GM18508 (cell line): ENCODE results near the gene CKB.
"Not testable (repeated sequence)": the region's sequence is repeated elsewhere in the genome, so short reads cannot be mapped to it uniquely, and the experiment has no call there.

Source experiments
- ATAC-seq: cut with Tn5 transposase; IDR thresholded peaks from one replicate; pipeline ENCODE4 v1.9.1; 2021; ENCODE audit warnings: moderate number of reproducible peaks; ENCODE audit not compliant: insufficient read depth, unreplicated experiment

CKB gene

GRCh38 chr14:103517174-103517566 lies 5.5 kb downstream of the CKB start:
- ATAC-seq: no peak

GRCh38 chr14:103516426-103517173 lies 6.0 kb downstream of the CKB start:
- ATAC-seq: no peak

- ATAC-seq: no peak
Measured at GRCh38 chr14:103514596-103515421, 7.8 kb downstream of the CKB start.

- ATAC-seq: no peak
Measured at GRCh38 chr14:103512701-103513611, 9.7 kb downstream of the CKB start.

GRCh38 chr14:103512180-103512579 lies 10.4 kb downstream of the CKB start:
- ATAC-seq: not testable (repeated sequence)

- no peak for ATAC-seq
Measured at GRCh38 chr14:103510724-103511693, 11.6 kb downstream of the CKB start.

- ATAC-seq: no peak
Measured at GRCh38 chr14:103509864-103510723, 12.5 kb downstream of the CKB start.

- no peak for ATAC-seq
Measured at GRCh38 chr14:103508521-103509329, 13.9 kb downstream of the CKB start.

GRCh38 chr14:103507751-103508150 lies 14.9 kb downstream of the CKB start:
- ATAC-seq: no peak

- ATAC-seq: no peak
Measured at GRCh38 chr14:103504991-103505565, 17.6 kb downstream of the CKB start.

- no peak for ATAC-seq
Measured at GRCh38 chr14:103503296-103503695, 19.3 kb downstream of the CKB start.

GRCh38 chr14:103502877-103503276 lies 19.8 kb downstream of the CKB start:
- ATAC-seq: no peak

GRCh38 chr14:103501921-103502669 lies 20.5 kb downstream of the CKB start:
- ATAC-seq: no peak

- ATAC-seq: no peak
Measured at GRCh38 chr14:103501041-103501870, 21.4 kb downstream of the CKB start.

- ATAC-seq: no peak
Measured at GRCh38 chr14:103500148-103500990, 22.3 kb downstream of the CKB start.
